ENCODE data around the gene TAGLN2.

The TAGLN2 gene

DNA sequence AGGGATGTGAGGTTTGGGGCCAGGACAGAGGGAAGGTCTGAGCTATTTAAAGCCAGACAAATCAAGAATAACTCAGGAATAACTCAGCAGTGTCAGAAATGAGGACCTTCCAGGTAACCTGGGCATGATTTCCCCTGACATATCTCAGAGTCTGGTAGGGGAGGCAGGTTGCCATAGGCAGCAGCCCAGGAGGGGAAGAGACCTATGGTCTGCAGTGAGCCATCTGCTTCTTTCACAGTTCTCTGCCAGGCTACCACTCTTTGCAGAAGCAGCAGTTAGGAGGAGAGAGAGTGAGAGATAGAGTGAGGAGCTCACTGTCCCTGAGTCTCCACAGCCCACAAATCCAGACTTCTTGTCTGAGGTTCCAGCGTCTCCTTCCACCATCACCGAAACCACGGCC, 56.5 kb downstream of the TAGLN2 start:
- Histone ChIP-seq H3K36me3 (ENCODE audit: control insufficient read depth in 2 of 2, insufficient read depth in 2 of 2, low read length in 2 of 2) (no peaks in the 10 kb centered on the region), H3K9ac (ENCODE audit: low read length in 2 of 2) (no peak overlapping the region), H3K9me3 (ENCODE audit: control insufficient read depth in 2 of 2, low read length in 2 of 2) (no peaks in the 10 kb centered on the region), H3K4me1 (ENCODE audit: control insufficient read depth, insufficient read depth, low read length) (peaks cover 19% of the 10 kb centered on the region), H3K4me3 (ENCODE audit: low read length in 2 of 2) (no peak overlapping the region), H3K27ac (ENCODE audit: low read length) (no peak overlapping the region), H3K27me3 (ENCODE audit: control insufficient read depth in 1 of 2, insufficient read depth in 2 of 2, low read length in 2 of 2) (peaks cover 3 to 26% of the 10 kb centered on the region in 2 donors)
